ENCODE results near the gene ARAP2.

Gene ARAP2

GRCh38 chr4:36026348-36026880, 217.9 kb downstream of the ARAP2 start:
- DNase-seq, result no peak

DNA sequence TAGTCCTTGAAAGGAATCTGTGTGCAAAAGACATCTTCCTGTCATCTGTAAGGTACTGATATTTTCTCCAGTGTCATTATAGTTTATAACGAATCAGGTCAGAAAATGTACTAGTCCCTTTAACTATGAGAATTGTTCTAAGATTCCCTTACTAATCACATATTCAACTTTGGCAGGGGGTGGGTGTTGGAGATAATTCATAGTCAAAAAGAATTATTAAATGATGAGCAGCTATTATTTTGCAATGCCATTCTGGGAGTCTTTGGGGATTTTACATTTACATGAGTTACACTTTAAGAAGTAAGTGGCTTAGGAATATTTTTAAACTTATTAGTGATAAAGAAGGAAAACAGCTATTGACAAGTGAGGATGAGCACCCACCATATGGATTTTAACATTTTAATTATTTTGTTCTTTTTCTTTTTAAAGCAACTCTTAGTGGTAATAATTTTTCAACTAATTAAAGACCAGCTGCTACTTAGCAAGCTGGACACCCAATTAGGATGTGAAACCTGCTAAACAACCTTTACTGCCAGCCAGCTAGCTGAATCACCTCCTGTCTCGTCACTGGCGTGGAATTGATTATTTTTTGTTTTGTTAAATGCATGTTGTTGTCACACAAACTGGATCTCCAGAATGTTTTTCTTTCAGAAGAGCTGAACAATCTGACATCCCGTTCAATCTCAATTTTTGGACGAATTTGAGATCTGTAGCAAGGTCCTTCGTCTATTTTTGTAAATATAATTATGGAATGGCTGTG, 219.2 kb downstream of the ARAP2 start:
- DNase-seq, result no peak

- DNase-seq, result no peak
These were observed 224.0 kb downstream of the ARAP2 start for GRCh38 chr4:36020351-36020750.

Measured in SIG-M5 (cell line).